Measurements from ENCODE around the gene MECP2.

The MECP2 gene

GRCh38 chrX:154033848-154034247, 63.7 kb downstream of the MECP2 start:
- DNase-seq (ENCODE audit: low read depth): no peak

GRCh38 chrX:154032653-154033052, 64.9 kb downstream of the MECP2 start:
- no peak for DNase-seq (ENCODE audit: low read depth)

- DNase-seq (ENCODE audit: low read depth): no peak
Measured at GRCh38 chrX:154032160-154032559, 65.4 kb downstream of the MECP2 start.

GRCh38 chrX:154030715-154031305, 66.7 kb downstream of the MECP2 start:
- DNase-seq (ENCODE audit: low read depth): no peak

- DNase-seq (ENCODE audit: low read depth): no peak
Measured at GRCh38 chrX:154030266-154030665, 67.3 kb downstream of the MECP2 start.

- no peak for DNase-seq (ENCODE audit: low read depth)
Measured at GRCh38 chrX:154029439-154029838, 68.1 kb downstream of the MECP2 start.

- no peak for DNase-seq (ENCODE audit: low read depth)
Measured at GRCh38 chrX:154028502-154029184, 68.9 kb downstream of the MECP2 start.

GRCh38 chrX:154027986-154028385, 69.5 kb downstream of the MECP2 start:
- DNase-seq (ENCODE audit: low read depth): no peak

GRCh38 chrX:154027022-154027402, 70.5 kb downstream of the MECP2 start:
- DNase-seq (ENCODE audit: low read depth): no peak

GRCh38 chrX:154026136-154027021, 71.1 kb downstream of the MECP2 start:
- DNase-seq (ENCODE audit: low read depth): no peak

GRCh38 chrX:154025230-154025629, 72.3 kb downstream of the MECP2 start:
- no peak for DNase-seq (ENCODE audit: low read depth)

GRCh38 chrX:154024271-154024670, 73.2 kb downstream of the MECP2 start:
- DNase-seq (ENCODE audit: low read depth): no peak

- no peak for DNase-seq (ENCODE audit: low read depth)
Measured at GRCh38 chrX:154023276-154024000, 74.1 kb downstream of the MECP2 start.

GRCh38 chrX:154022108-154022507, 75.4 kb downstream of the MECP2 start:
- DNase-seq (ENCODE audit: low read depth): no peak

- peak; percentile 72 for DNase-seq (ENCODE audit: low read depth)
Measured at GRCh38 chrX:154021131-154021611, 76.3 kb downstream of the MECP2 start.

GRCh38 chrX:154020536-154021115, 76.9 kb downstream of the MECP2 start:
- DNase-seq (ENCODE audit: low read depth): no peak

- peak; percentile 63 for DNase-seq (ENCODE audit: low read depth)
Measured at GRCh38 chrX:154019633-154020528, 77.6 kb downstream of the MECP2 start, which contains the start of gene IRAK1. Gene IRAK1 (minus strand): TSS chrX:154019902. CDS start chrX:154019812, 90 bp downstream.

- DNase-seq (ENCODE audit: low read depth): no peak
Measured at GRCh38 chrX:154019061-154019621, 78.4 kb downstream of the MECP2 start.

GRCh38 chrX:154018518-154019060, 78.9 kb downstream of the MECP2 start:
- DNase-seq (ENCODE audit: low read depth): no peak
